Tibial artery (tissue), 4 donors: Measurements from ENCODE around the gene DIPK1B.

Experiments
- DNase-seq, 2 donors: peaks; one replicate each; pipeline ENCODE4 v3.0.0-alpha.2; 2019
- H3K27ac ChIP-seq, 2 donors: fragments of 200-600 bp; sonication (generic) in 1 of 2; 1 replicate in 1 of 2; 2 replicates in 1 of 2; pipeline ENCODE4 v1.5.1; 2018 to 2019; ENCODE audit warnings: mild to moderate bottlenecking in 1 of 2
- H3K27me3 ChIP-seq, 2 donors: fragments of 200-600 bp; sonication (generic) in 1 of 2; one replicate each; pipeline versions ENCODE4 v1.5.1 to v1.6.0; 2016 to 2019
- H3K36me3 ChIP-seq, 3 donors: fragments of 200-600 bp; sonication (generic) in 2 of 3; one replicate each; pipeline ENCODE4 v1.5.1; 2016 to 2019; ENCODE audit warnings: mild to moderate bottlenecking in 2 of 3
- H3K4me1 ChIP-seq, 4 donors: fragments of 200-600 bp; sonication (generic) in 2 of 4; 1 replicate in 3 of 4; 2 replicates in 1 of 4; pipeline ENCODE4 v1.5.1; 2016 to 2019
- H3K4me3 ChIP-seq, 2 donors: fragments of 200-600 bp; sonication (generic) in 1 of 2; 1 replicate in 1 of 2; 2 replicates in 1 of 2; pipeline ENCODE4 v1.5.1; 2018 to 2019; ENCODE audit warnings: mild to moderate bottlenecking in 2 of 2
- H3K9me3 ChIP-seq, 3 donors: fragments of 200-600 bp; sonication (generic) in 1 of 3; one replicate each; pipeline ENCODE4 v1.5.1; 2016 to 2019
- intact Hi-C: fragments of 100-400 bp; cut with DNase I; formaldehyde crosslinking; loops from one replicate; pipeline ENCODE4 v1.15.0; 2023; ENCODE audit warnings: low total_unique reads
- TF ChIP-seq, protein P1 (sequence below), 2 experiments: fragments of 200-600 bp in 1 of 2; fragments of 450-650 bp in 1 of 2; IDR thresholded peaks; one replicate each; pipeline ENCODE4 v1.5.1; 2017 to 2019; ENCODE audit warnings: antibody characterized with exemption in 2 of 2, mild to moderate bottlenecking in 1 of 2, moderate library complexity in 1 of 2

The DIPK1B gene

DNA sequence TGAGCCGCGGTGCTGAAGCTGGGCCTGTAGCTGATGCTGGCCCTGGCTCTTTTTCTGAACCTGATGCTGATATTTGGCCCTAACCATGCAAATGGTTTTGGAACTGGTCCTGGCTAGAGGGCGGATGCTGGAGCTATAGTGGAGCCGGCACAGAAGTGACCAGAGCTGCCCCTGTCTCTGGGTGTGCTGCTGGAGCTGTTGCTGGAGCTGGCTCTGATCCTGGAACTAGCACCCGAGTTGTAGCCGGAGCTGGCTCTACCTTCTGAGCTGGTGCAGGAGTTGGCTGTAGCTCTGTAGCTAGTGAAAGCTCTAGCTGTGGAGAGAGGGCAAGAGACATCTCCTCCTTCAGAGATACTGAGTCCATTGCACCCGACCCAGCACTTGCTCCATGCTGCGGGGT is 17.6 kb downstream of the DIPK1B start:
- no peaks in the 10 kb centered on the region for H3K27me3 ChIP-seq
- no peak overlapping the region for H3K27ac ChIP-seq
- H3K36me3 ChIP-seq: peaks cover 9 to 19% (median 18%) of the 10 kb centered on the region in 3 donors
- intact Hi-C loops: no loop called here
- TF ChIP-seq, protein P1, sequence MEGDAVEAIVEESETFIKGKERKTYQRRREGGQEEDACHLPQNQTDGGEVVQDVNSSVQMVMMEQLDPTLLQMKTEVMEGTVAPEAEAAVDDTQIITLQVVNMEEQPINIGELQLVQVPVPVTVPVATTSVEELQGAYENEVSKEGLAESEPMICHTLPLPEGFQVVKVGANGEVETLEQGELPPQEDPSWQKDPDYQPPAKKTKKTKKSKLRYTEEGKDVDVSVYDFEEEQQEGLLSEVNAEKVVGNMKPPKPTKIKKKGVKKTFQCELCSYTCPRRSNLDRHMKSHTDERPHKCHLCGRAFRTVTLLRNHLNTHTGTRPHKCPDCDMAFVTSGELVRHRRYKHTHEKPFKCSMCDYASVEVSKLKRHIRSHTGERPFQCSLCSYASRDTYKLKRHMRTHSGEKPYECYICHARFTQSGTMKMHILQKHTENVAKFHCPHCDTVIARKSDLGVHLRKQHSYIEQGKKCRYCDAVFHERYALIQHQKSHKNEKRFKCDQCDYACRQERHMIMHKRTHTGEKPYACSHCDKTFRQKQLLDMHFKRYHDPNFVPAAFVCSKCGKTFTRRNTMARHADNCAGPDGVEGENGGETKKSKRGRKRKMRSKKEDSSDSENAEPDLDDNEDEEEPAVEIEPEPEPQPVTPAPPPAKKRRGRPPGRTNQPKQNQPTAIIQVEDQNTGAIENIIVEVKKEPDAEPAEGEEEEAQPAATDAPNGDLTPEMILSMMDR (IDR thresholded peaks at IDR 0.05): no peak
- H3K9me3 ChIP-seq: no peaks in the 10 kb centered on the region
- no peak overlapping the region for H3K4me3 ChIP-seq
- H3K4me1 ChIP-seq: peaks cover 0 to 39% (median 27%) of the 10 kb centered on the region in 4 donors
- DNase-seq: no peak

DNA sequence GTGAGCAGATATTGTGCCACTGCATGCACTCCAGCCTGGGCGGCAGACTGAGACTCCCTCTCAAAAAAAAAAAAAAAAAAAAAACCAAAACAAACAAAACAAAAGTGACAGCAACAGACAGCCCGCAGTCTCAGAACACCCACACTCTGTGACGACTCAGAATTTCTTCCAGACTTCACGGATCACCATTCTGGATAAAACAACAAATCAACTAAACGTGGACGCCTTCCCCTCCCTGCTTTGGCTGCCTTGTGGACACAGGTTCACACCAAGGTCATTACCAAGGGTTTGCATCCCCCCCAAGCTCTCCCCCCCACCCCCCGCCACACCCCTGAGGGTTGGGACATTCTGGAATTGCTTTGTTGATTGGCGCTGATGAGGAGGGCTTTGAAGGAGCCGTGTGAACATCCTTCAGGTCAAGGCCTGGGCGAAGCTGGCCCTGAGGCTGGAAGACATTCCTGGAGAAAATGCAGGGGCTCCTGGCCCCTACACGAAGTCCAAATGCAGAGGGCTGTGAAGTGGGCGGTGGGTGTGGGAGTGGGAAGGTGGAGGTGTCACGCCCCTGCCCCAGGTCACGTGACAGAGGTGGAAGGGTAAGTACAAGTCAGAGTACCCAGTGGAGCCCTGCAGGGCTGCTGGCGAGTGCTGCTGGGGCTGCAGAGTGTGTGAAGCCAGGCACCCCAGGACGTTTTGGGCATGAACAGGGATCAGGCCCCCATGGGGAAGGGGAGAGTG is 20.2 kb downstream of the DIPK1B start:
- Histone ChIP-seq H3K9me3 (no peaks in the 10 kb centered on the region), H3K36me3 (no peaks in the 10 kb centered on the region), H3K4me1 (peaks cover 0 to 17% (median 8%) of the 10 kb centered on the region in 4 donors), H3K27me3 (no peaks in the 10 kb centered on the region), H3K27ac (no peak overlapping the region), H3K4me3 (no peak overlapping the region)
- no peak for DNase-seq
- TF ChIP-seq, protein P1 (IDR thresholded peaks at IDR 0.05): no peak
- intact Hi-C loops: no loop called here

DNA sequence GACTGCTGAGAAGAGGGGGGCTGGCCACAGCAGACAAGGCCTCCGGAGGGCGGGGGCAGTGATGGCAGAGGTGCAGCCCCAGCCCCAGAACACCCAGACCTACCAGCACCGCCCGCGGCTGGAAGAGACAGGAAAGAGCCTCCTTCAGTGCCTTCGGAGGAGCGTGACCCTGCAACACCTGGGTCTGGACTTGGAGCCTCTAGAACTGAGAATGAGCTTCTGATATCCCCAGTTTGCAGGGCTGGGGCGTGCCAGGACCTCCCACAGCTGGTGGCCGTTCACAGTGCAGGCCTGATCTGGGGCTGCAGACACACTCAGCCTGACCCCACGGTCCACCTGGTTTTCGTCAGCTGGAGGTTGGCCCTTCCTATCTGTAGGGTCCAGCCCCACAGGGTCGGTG is 21.2 kb downstream of the DIPK1B start:
- DNase-seq: no peak
- Histone ChIP-seq H3K36me3 (no peaks in the 10 kb centered on the region), H3K27ac (no peak overlapping the region), H3K9me3 (no peaks in the 10 kb centered on the region), H3K27me3 (no peaks in the 10 kb centered on the region), H3K4me1 (peaks cover 0 to 10% (median 5%) of the 10 kb centered on the region in 4 donors), H3K4me3 (no peak overlapping the region)
- intact Hi-C loops: no loop called here
- TF ChIP-seq, protein P1 (IDR thresholded peaks at IDR 0.05): no peak

DNA sequence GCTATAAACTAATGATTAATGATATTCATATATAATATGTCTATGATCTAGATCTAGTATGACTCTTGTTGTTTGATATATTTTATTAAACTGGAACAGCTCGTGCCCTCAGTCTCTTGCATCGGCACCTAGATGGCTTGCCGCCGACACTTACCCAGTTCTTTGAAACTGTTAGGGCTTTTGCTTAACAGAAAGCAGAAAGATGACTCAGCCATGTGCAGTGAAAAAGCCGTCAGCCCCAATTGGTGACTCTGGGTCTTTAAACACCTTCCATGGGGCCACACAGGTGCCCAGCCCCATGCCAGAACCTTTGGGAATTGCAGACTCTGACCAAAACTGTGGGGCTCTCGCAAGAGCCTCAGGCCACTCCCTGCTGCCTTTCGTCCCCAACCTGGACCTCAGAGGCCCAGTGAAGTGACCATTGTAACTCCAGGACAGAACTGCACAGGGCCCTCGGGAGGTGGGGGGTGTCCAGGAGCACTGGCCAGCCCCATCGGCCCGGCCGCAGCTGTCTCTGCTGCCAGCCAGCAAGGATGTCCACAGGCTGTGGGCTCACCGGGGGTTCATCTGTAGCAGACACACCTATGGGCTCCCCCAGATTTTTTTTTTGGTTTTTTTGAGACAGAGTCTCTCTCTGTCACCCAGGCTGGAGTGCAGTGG is 22.6 kb downstream of the DIPK1B start:
- intact Hi-C loops: no loop called here

DNA sequence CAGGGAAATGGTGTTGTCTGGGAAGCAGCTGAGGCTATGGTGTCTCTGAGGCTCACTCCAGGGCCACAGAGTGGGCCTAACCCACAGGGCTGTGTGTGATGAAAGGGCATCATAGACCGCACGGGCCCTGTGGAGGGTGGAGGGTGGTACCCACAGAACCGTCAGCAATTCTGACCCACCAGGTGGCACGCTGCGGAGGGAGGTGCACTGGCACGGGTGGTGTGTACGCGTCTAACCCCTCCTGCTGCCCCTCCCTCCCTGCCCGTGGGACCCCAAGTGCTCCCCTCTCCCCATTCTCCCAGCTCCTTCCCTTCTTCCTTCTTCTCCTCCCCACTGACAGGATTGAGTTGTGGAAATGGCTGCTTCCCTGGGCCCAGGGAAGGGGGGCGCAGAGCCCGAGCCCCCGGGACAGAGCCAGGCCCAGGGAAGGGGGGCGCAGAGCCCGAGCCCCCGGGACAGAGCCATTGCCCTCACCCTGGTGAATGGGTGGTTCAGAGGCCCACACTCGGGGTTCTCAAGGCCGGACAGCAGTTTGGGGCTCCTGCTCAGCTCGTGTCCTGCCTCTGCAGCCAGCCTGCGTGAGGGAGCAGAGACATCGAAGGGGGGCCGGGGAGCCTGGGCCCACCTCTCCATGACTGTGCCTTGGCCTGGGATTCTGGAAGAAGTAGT is 23.6 kb downstream of the DIPK1B start:
- peaks cover 0 to 3% (median under 1%) of the 10 kb centered on the region in 4 donors for H3K4me1 ChIP-seq
- H3K9me3 ChIP-seq: no peaks in the 10 kb centered on the region
- intact Hi-C loops: no loop called here
- peaks cover 0 to 21% of the 10 kb centered on the region in 2 donors for H3K27me3 ChIP-seq
- no peak overlapping the region for H3K4me3 ChIP-seq
- TF ChIP-seq, protein P1 (IDR thresholded peaks at IDR 0.05): no peak
- no peaks in the 10 kb centered on the region for H3K36me3 ChIP-seq
- DNase-seq: no peak
- H3K27ac ChIP-seq: no peak overlapping the region

More for the DNA sequence above, 22.6 kb downstream of the DIPK1B start:
- Histone ChIP-seq H3K4me3 (no peak overlapping the region), H3K27ac (no peak overlapping the region), H3K4me1 (no peaks in the 10 kb centered on the region), H3K27me3 (peaks cover 0 to 12% of the 10 kb centered on the region in 2 donors), H3K36me3 (no peaks in the 10 kb centered on the region), H3K9me3 (no peaks in the 10 kb centered on the region)
- TF ChIP-seq, protein P1 (IDR thresholded peaks at IDR 0.05): no peak
- no peak for DNase-seq
